ENCODE measurements around the gene C8A.

C8A gene

DNA sequence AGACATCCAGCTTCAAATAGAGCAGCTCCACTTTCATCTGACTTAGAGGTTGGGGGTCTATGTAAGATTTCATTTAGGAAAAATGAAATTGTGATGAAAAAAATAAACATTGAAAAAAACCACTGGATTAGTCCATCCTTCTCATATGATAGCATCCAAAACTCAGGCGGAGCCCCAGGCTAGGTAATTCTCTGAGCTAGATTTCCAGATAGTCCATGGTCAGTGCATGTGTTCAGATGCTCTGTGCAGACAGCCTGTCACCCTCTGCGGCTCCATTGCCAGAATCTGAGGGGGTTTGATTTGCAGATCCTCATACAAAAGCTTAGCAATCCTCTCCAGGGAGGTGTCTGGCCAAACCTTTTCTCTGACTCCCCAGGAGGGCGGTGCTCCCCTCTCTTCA lies 62.0 kb downstream of the C8A start:
- Histone ChIP-seq H3K27ac (no peak overlapping the region), H3K27me3 (no peaks in the 10 kb centered on the region), H3K36me3 (no peaks in the 10 kb centered on the region), H3K4me3 (ENCODE audit: low read depth in 1 of 2, low read length in 1 of 2) (no peak overlapping the region), H3K4me1 (ENCODE audit: control insufficient read depth in 1 of 2, insufficient read depth in 1 of 2, low read depth in 1 of 2, low read length in 1 of 2) (no peaks in the 10 kb centered on the region), H3K9me3 (no peaks in the 10 kb centered on the region)
- TF ChIP-seq, protein P1, sequence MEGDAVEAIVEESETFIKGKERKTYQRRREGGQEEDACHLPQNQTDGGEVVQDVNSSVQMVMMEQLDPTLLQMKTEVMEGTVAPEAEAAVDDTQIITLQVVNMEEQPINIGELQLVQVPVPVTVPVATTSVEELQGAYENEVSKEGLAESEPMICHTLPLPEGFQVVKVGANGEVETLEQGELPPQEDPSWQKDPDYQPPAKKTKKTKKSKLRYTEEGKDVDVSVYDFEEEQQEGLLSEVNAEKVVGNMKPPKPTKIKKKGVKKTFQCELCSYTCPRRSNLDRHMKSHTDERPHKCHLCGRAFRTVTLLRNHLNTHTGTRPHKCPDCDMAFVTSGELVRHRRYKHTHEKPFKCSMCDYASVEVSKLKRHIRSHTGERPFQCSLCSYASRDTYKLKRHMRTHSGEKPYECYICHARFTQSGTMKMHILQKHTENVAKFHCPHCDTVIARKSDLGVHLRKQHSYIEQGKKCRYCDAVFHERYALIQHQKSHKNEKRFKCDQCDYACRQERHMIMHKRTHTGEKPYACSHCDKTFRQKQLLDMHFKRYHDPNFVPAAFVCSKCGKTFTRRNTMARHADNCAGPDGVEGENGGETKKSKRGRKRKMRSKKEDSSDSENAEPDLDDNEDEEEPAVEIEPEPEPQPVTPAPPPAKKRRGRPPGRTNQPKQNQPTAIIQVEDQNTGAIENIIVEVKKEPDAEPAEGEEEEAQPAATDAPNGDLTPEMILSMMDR (IDR thresholded peaks at IDR 0.05), result no peak

DNA sequence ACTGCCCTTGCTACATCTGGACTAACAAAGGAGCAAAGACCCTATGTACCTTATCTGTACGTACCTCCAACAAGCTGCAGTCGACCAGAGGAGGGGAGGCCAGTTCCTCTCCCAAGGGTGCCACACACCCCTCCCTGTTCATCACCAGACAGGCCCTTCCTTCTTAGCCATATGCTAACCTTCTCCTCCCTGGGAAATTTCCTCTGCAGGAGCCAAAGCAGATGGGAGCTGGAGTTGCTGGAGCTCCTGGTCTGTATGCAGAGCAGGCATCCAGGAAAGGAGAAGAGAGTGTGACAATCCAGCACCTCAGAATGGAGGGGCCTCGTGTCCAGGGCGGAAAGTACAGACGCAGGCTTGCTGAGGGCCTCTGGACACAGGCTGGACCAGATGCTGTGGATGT lies 62.8 kb downstream of the C8A start:
- Histone ChIP-seq H3K9me3 (no peaks in the 10 kb centered on the region), H3K4me3 (ENCODE audit: low read depth in 1 of 2, low read length in 1 of 2) (no peak overlapping the region), H3K27ac (no peak overlapping the region), H3K27me3 (no peaks in the 10 kb centered on the region), H3K36me3 (no peaks in the 10 kb centered on the region), H3K4me1 (ENCODE audit: control insufficient read depth in 1 of 2, insufficient read depth in 1 of 2, low read depth in 1 of 2, low read length in 1 of 2) (no peaks in the 10 kb centered on the region)
- TF ChIP-seq, protein P1 (IDR thresholded peaks at IDR 0.05), result no peak

DNA sequence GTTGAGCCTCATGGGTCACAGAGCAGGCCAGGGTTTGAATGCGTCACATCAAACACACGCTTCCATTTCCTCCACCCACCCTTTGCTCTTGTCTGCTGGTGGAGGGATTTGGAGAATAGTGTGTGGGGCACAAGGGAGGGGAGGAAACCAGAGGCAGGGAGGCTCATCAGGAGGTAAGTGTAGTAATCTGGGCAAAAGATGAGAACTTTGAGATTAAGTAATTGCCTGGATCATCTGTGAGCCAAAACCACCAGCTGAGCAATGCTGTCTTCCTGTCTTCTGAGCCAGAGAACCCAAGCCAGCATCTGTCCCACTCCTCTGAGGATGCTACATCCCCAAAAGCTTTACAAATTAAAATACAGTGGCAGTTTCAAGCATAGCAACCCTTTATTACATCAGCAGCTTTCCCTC lies 66.0 kb downstream of the C8A start:
- TF ChIP-seq, protein P1 (IDR thresholded peaks at IDR 0.05), result no peak
- H3K27ac ChIP-seq, result no peak overlapping the region

DNA sequence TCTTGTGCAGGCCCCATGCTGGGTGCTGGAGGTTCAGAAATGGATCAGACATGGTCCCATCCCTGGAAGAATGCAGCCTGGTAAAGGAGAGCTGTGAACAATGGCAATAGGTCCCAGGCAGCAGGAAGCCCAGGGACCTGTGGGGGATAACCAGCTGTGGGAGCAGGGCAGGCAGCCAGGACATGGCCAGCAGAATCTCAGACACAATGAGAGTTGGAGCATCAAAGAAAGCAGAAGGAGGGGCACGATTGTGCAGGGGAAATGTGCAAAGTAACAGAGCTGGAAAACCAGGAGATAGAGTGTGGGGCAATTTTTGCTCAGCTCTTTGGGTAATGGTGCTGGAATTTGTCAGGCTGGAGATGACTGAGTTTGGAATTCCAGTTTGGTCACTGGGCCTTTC lies 66.9 kb downstream of the C8A start:
- TF ChIP-seq, protein P1 (IDR thresholded peaks at IDR 0.05), result no peak
- H3K27ac ChIP-seq, result no peak overlapping the region
- no peak overlapping the region for H3K4me3 ChIP-seq (ENCODE audit: low read depth in 1 of 2, low read length in 1 of 2)

More for the DNA sequence above, 66.0 kb downstream of the C8A start:
- Histone ChIP-seq H3K4me3 (ENCODE audit: low read depth in 1 of 2, low read length in 1 of 2) (no peak overlapping the region), H3K27me3 (no peaks in the 10 kb centered on the region), H3K9me3 (no peaks in the 10 kb centered on the region), H3K36me3 (no peaks in the 10 kb centered on the region), H3K4me1 (ENCODE audit: control insufficient read depth in 1 of 2, insufficient read depth in 1 of 2, low read depth in 1 of 2, low read length in 1 of 2) (no peaks in the 10 kb centered on the region)

DNA sequence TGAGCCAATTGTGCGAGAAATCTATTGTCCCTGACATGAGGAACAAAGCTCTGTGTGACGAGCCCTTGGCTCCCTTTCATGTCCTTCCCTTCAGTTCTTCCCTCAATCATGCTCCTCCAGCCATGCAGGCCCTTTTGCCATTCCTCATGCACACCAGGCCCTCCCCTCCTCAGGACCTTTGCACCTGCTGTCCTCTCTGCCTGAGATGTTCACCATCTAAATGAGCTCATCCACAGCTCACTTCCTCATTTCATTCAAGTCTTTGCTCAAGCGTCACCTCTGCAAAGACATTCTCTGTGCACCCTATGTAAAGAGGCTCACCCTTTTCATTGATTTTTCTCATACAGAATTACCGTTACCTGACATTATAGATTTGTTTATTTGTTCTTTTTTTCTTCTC lies 67.5 kb downstream of the C8A start:
- Histone ChIP-seq H3K4me3 (ENCODE audit: low read depth in 1 of 2, low read length in 1 of 2) (no peak overlapping the region), H3K27me3 (no peaks in the 10 kb centered on the region), H3K27ac (no peak overlapping the region), H3K4me1 (ENCODE audit: control insufficient read depth in 1 of 2, insufficient read depth in 1 of 2, low read depth in 1 of 2, low read length in 1 of 2) (no peaks in the 10 kb centered on the region), H3K9me3 (no peaks in the 10 kb centered on the region), H3K36me3 (no peaks in the 10 kb centered on the region)
- TF ChIP-seq, protein P1 (IDR thresholded peaks at IDR 0.05), result no peak

More for the DNA sequence above, 66.9 kb downstream of the C8A start:
- H3K4me1 ChIP-seq (ENCODE audit: control insufficient read depth in 1 of 2, insufficient read depth in 1 of 2, low read depth in 1 of 2, low read length in 1 of 2), result no peaks in the 10 kb centered on the region
- H3K9me3 ChIP-seq, result no peaks in the 10 kb centered on the region
- no peaks in the 10 kb centered on the region for H3K36me3 ChIP-seq
- no peaks in the 10 kb centered on the region for H3K27me3 ChIP-seq

DNA sequence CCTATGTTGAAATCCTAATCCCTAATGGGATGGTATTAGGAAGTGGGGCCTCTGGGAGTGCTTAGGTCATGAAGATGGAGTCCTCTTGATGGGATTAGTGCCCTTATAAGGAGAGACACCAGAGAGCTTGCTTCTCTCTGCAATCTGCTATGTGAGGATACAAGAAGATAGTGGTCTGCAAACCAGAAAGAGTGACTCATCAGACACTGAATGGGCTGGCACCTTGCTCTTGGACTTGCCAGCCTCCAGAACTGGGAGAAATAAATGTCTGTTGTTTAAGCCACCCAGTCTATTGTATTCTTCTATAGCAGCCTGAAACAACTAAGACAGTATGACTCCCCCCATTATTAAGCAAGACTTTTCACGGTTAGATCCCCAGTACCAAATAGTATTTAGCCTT lies 67.9 kb downstream of the C8A start:
- TF ChIP-seq, protein P1 (IDR thresholded peaks at IDR 0.05), result no peak
- Histone ChIP-seq H3K27me3 (no peaks in the 10 kb centered on the region), H3K9me3 (no peaks in the 10 kb centered on the region), H3K4me1 (ENCODE audit: control insufficient read depth in 1 of 2, insufficient read depth in 1 of 2, low read depth in 1 of 2, low read length in 1 of 2) (no peaks in the 10 kb centered on the region), H3K4me3 (ENCODE audit: low read depth in 1 of 2, low read length in 1 of 2) (no peak overlapping the region), H3K36me3 (no peaks in the 10 kb centered on the region), H3K27ac (no peak overlapping the region)

All from neutrophil (primary cell).